ENCODE data around the gene ZFHX3.

- TF ChIP-seq, protein P1, sequence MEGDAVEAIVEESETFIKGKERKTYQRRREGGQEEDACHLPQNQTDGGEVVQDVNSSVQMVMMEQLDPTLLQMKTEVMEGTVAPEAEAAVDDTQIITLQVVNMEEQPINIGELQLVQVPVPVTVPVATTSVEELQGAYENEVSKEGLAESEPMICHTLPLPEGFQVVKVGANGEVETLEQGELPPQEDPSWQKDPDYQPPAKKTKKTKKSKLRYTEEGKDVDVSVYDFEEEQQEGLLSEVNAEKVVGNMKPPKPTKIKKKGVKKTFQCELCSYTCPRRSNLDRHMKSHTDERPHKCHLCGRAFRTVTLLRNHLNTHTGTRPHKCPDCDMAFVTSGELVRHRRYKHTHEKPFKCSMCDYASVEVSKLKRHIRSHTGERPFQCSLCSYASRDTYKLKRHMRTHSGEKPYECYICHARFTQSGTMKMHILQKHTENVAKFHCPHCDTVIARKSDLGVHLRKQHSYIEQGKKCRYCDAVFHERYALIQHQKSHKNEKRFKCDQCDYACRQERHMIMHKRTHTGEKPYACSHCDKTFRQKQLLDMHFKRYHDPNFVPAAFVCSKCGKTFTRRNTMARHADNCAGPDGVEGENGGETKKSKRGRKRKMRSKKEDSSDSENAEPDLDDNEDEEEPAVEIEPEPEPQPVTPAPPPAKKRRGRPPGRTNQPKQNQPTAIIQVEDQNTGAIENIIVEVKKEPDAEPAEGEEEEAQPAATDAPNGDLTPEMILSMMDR (IDR thresholded peaks at IDR 0.05; ENCODE audit: extremely low read depth in 1 of 2, insufficient read depth in 1 of 2, low read depth in 1 of 2, low read length in 2 of 2) = no peak
- TF ChIP-seq FOS (IDR thresholded peaks at IDR 0.05; ENCODE audit: borderline replicate concordance, insufficient read depth, low read length) (no peak), POLR2A (IDR thresholded peaks at IDR 0.05; ENCODE audit: low read depth, low read length) (no peak), POLR2AphosphoS5 (IDR thresholded peaks at IDR 0.05; ENCODE audit: insufficient read depth, low read depth, low read length) (no peak), EZH2 (IDR thresholded peaks at IDR 0.05; ENCODE audit: borderline replicate concordance, low read depth, low read length, severe bottlenecking) (no peak), GATA2 (IDR thresholded peaks at IDR 0.05; ENCODE audit: insufficient read depth, insufficient read length, low read depth, low read length) (no peak)
Measured at GRCh38 chr16:72979974-72980373, 68.0 kb downstream of the ZFHX3 start.

Data from endothelial cell of umbilical vein (primary cell).